HG03521 (cell line): ENCODE results near the gene MAGEB6.
"Not testable (repeated sequence)": the region's sequence is repeated elsewhere in the genome, so short reads cannot be mapped to it uniquely, and the experiment has no call there.

ENCODE experiments used
- ATAC-seq: cut with Tn5 transposase; IDR thresholded peaks from one replicate; pipeline ENCODE4 v1.9.1; 2021; ENCODE audit warnings: mild to moderate bottlenecking, moderate library complexity; ENCODE audit not compliant: unreplicated experiment

Gene MAGEB6, protein sequence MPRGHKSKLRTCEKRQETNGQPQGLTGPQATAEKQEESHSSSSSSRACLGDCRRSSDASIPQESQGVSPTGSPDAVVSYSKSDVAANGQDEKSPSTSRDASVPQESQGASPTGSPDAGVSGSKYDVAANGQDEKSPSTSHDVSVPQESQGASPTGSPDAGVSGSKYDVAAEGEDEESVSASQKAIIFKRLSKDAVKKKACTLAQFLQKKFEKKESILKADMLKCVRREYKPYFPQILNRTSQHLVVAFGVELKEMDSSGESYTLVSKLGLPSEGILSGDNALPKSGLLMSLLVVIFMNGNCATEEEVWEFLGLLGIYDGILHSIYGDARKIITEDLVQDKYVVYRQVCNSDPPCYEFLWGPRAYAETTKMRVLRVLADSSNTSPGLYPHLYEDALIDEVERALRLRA

DNA sequence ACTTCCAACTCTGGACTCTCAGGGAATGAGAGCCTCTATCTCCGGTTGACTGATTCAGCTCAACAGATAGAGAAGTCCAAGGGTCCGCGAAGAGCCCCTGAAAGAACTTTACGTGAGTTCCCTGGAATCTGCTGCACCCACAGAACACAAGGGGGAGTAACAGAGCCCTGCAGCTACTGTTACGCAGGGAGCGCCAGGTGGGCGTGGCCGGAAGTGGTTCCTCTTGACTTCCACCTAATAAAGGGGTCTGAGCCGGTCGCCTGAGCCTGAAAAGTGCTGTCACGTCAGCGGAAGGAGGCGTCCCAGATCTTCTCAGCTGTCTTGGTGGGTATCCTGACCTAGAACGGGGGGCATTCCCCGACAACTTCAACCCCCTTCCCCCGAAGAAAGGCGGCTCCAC is at the start of gene MAGEB6:
MAGEB6 (plus strand) TSS at position 237 of the 400 bp plus-strand sequence. CDS start 1,407 bp downstream, outside the sequence.
- no peak for ATAC-seq

DNA sequence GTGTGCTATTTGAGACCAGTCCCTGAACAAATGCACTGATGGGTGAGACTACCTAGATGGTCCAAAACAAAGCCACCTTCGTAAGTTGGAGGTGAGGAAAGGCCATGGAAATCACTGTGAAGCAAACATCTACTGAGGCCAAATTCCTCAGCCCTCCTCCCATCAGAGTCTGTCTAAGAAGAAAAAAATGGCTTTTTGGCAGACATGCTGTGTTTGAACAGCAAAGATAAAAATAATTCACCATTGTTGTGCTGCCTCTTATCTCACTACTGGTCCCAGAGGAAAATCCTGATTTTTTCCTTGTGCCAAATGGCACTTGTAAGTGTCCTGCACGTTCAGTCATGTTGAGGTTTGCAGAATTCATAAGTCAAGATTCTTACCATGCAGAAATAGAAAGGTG is 46.2 kb upstream of the MAGEB6 start:
- ATAC-seq, result no peak

DNA sequence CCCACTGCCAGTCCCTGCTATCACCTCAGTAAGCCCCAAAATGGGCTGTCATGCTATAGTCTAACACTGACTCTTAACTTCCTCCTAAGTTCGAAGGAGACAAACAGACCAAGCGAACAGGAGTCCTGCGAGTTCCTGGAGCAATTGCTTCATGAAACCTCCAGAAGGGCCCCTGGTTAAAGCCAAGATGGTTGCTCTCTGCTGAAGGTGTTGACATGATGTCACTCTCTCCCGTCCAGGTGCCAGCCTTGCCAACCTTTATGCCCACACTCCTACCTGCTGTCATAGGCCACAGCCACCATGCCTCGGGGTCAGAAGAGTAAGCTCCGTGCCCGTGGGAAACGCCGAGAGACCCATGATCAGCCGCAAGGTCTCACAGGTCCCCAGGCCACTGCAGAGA is 31.9 kb upstream of the MAGEB6 start, which contains the start of gene MAGEB6B:
MAGEB6B (plus strand) TSS at position 301 of the 400 bp plus-strand sequence; CDS start at position 301, 0 bp downstream.
- no peak for ATAC-seq

DNA sequence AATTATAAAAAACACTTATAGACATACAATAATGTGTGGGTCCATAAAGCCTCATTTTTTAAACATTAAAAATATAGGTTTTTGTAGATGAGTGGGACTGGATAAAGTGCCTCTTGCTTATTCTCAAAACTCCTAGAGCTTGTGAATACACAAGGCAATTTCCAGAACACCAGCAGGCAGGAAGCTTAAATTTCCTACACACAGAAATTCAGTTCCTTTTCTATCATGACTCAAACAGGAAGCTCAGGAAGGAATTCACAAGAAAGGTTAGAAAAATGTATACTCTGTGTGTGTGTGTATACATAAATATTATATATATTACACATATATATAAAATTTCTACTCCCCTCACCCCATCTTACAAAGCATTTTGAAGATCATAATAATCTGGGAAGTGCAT is 11.3 kb downstream of the MAGEB6 start:
- ATAC-seq, result no peak

DNA sequence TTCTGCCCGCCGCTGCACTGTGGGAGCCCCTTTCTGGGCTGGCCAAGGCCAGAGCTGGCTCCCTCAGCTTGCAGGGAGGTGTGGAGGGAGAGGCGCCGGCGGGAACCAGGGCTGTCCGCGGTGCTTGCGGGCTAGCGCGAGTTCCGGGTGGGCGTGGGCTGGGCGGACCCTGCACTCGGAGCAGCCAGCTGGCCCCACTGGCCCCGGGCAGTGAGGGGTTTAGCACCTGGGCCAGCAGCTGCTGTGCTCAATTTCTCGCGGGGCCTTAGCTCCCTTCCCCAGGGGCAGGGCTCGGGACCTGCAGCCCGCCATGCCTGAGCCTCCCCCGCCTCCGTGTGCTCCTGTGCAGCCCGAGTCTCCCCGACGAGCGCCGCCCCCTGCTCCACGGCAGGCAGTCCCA is 12.5 kb downstream of the MAGEB6 start:
- ATAC-seq, result not testable (repeated sequence)

DNA sequence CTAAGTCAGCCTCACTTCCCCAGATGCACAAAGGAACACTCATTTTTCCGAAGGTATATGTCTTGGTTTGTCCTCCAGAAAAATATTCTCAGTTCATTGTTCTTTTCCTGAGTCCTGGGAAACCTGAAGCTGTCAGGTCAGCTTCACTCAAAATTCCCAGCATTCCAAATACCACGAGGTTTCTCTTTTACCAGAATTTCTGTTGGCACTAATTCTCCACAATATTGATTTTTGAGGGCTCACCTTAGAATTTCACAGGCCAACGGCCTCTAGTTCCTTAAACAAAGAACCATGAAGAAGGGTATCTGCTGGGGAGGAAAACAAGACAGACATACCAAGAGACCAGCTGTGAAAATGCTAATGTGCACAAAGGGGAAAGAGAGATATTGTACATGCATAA is 15.8 kb downstream of the MAGEB6 start:
- no peak for ATAC-seq

DNA sequence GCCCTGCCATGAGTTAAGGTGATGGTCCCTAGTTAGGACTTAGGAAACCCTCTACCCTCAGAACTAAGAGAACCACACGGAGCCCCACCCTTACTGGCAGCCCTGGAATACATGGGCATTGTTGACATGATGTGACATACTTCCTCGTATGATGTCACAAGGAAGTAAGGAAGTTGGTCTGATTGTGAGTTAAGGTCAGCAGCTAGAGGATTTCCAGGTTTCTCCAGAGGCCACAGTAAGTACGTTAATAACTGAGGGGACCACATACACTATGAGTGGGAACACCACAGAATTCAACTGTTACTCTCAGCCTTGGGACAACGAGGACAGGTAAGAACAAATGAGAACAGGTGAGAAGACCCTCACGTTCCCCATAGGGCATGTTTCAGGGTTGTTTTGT is 23.6 kb downstream of the MAGEB6 start, which contains the start of gene MAGEB5:
MAGEB5 (plus strand) TSS at position 301 of the 400 bp plus-strand sequence. CDS start 1,133 bp downstream, outside the sequence.
- no peak for ATAC-seq

DNA sequence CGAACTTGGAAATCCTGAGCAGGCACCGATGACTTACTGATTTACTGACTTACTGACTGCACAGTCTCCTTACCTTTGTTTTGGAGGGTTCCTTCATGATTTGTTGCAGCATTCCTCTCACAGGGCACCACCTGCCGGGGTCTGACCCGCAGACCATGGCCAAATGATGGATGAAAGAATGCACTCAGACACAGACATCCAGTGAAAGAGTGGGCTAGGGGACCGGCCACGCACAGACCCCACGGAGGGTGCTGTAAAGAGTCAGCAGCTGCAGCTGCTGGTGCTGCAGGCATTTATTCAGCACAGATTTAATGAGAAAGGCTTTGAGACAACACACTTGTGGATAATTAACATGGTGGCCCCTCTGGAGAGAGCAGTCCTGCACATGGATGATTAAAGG is 27.1 kb downstream of the MAGEB6 start:
- no peak for ATAC-seq

DNA sequence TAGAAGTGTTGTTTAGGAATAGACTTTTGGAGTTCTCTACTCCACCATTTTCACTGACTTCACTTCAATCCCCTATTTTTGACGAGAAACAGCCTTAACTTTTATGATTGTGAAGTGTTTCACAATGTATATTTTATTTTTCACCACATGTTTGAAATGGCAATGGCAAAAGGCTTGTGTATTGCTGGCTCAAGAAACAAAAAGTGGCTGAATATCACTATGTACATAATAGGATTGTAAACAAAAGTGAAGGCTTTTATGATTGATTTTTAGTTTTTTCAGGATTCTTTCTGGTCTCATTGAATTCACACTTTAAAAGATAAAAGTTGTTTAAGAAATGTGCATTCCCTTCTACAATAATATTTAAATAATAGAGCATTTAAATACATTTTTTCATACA is 41.9 kb downstream of the MAGEB6 start:
- ATAC-seq, result no peak
